Mammary epithelial cell (primary cell): ENCODE measurements around the gene PAFAH2.

Source experiments
- EZH2 ChIP-seq: IDR thresholded peaks from 2 replicates; pipeline ENCODE4 v1.6.1; 2012; ENCODE audit warnings: low read length, inconsistent platforms, borderline replicate concordance
- TF ChIP-seq, protein P1 (sequence below), 2 donors: IDR thresholded peaks in 1 of 2; conservative IDR thresholded peaks in 1 of 2; 2 replicates each; pipeline ENCODE4 v1.5.1; 2011 to 2012; ENCODE audit warnings: inconsistent platforms in 2 of 2, low read length in 2 of 2, mild to moderate bottlenecking in 2 of 2, control low read depth in 1 of 2, low read depth in 1 of 2; ENCODE audit not compliant: insufficient read depth in 1 of 2; ENCODE audit errors: extremely low read depth in 1 of 2

DNA sequence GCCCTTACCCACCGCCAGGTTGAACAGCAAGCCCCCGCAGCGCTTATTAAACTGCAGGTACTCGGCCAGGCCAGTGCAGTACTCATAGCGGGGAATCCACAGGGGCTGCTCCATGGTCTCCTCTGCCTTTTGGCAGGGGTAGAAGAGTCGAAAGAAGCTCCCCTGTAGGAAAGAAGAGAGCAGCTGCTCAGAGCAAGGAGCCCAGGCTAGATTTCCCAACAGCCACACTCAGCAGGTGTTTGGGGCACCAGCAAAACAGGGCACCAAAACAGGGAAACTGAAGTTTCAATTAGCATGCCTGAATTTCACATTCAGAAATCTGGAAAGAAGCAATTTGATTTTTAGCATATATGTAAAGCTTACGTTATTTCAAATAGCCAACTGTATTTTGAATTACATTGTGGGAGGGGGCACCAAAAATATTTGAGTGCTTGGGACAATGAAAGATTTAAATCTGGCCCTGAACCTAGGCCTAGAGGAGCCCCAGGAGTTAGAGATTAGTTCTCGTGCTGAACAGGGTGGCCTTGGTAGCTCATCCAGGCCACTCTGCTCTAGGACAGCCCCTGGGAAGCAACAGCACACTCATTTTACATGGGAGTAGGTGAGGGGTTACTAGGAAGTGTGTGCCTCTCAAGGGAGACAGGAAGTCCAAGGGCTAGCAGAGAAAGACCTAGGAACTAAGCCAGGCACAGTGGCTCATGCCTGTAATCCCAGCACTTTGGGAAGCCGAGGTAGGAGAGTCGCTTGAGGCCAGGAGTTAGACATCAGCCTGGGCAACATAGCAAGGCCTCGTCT, 8.2 kb downstream of the PAFAH2 start:
- TF ChIP-seq, protein P1, sequence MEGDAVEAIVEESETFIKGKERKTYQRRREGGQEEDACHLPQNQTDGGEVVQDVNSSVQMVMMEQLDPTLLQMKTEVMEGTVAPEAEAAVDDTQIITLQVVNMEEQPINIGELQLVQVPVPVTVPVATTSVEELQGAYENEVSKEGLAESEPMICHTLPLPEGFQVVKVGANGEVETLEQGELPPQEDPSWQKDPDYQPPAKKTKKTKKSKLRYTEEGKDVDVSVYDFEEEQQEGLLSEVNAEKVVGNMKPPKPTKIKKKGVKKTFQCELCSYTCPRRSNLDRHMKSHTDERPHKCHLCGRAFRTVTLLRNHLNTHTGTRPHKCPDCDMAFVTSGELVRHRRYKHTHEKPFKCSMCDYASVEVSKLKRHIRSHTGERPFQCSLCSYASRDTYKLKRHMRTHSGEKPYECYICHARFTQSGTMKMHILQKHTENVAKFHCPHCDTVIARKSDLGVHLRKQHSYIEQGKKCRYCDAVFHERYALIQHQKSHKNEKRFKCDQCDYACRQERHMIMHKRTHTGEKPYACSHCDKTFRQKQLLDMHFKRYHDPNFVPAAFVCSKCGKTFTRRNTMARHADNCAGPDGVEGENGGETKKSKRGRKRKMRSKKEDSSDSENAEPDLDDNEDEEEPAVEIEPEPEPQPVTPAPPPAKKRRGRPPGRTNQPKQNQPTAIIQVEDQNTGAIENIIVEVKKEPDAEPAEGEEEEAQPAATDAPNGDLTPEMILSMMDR (conservative IDR thresholded peaks at IDR 0.05 in 1 of 2, IDR thresholded peaks at IDR 0.05 in 1 of 2; ENCODE audit: extremely low read depth in 1 of 2, insufficient read depth in 1 of 2, low read depth in 1 of 2, low read length in 2 of 2) = no peak
- TF ChIP-seq EZH2 = no peak
